Measurements from ENCODE around the gene CACNA1F.

GRCh38 chrX:49269010-49269766 is 36.0 kb upstream of the CACNA1F start:
- TF ChIP-seq POLR2AphosphoS5 (IDR thresholded peaks at IDR 0.05; ENCODE audit: low read depth, low read length) (peak; percentile 72), CTCF (IDR thresholded peaks at IDR 0.05) (no peak), REST (IDR thresholded peaks at IDR 0.05; ENCODE audit: insufficient read depth in 1 of 2, low read depth in 2 of 2, low read length in 1 of 2) (no peak), TCF7L2 (IDR thresholded peaks at IDR 0.05; ENCODE audit: low read depth, low read length) (peak; percentile 66), SIN3A (IDR thresholded peaks at IDR 0.05; ENCODE audit: borderline replicate concordance, insufficient read depth, low read depth, low read length) (no peak)
